Panc1 (cell line): ENCODE data around the gene DLGAP5. TPM values are rescaled to one million over a fixed set of nuclear protein-coding genes. Genes with fewer than 3 reads are reported as not detected.

Source experiments
- ATAC-seq: fragments of 200-7000 bp; cut with Tn5 transposase; 2 replicates; pipeline ENCODE4 v1.9.1; 2020; ENCODE audit warnings: mild to moderate bottlenecking, moderate library complexity
- BruUV-seq: library from RNA; stranded (reverse); fragments of 400-500 nt; replicated peaks from 2 replicates; lab custom pipeline; 2021; lab: Mats Ljungman, UMichigan
- CTCF ChIA-PET: fragments of 300-600 bp; sonication (Branson Sonifier 250); formaldehyde crosslinking; loops from one replicate; lab custom pipeline; 2022; ENCODE audit warnings: antibody characterized with exemption; lab: Charles Lee
- POLR2A ChIA-PET: fragments of 300-600 bp; sonication (Branson Sonifier 250); formaldehyde crosslinking; loops from one replicate; lab custom pipeline; 2022; ENCODE audit warnings: antibody characterized with exemption; lab: Charles Lee
- DNase-seq: peaks from one replicate; pipeline ENCODE4 v3.0.0-alpha.2; 2010; ENCODE audit warnings: low read depth, low spot score
- H3K27ac ChIP-seq: 2 replicates; pipeline ENCODE4 v1.5.1; 2011; ENCODE audit warnings: mild to moderate bottlenecking, low read length, inconsistent platforms
- H3K27me3 ChIP-seq: fragments of 200-500 bp; sonication (Bioruptor generic); 2 replicates; pipeline ENCODE4 v1.6.0; 2014; ENCODE audit warnings: low read length, inconsistent platforms; ENCODE audit not compliant: control insufficient read depth, insufficient read depth
- H3K36me3 ChIP-seq: fragments of 200-500 bp; sonication (Bioruptor generic); 2 replicates; pipeline ENCODE4 v1.5.1; 2014; ENCODE audit warnings: inconsistent platforms, mild to moderate bottlenecking, low read length, moderate library complexity; ENCODE audit not compliant: control insufficient read depth, insufficient read depth
- H3K4me1 ChIP-seq: 2 replicates; pipeline ENCODE4 v1.5.1; 2011; ENCODE audit warnings: inconsistent platforms, mild to moderate bottlenecking, low read length, moderate library complexity; ENCODE audit not compliant: control insufficient read depth, insufficient read depth
- H3K4me3 ChIP-seq, 2 experiments: 2 replicates each; pipeline ENCODE4 v1.5.1; 2011 to 2012; ENCODE audit warnings: low read depth in 2 of 2, low read length in 2 of 2, mild to moderate bottlenecking in 2 of 2, inconsistent platforms in 1 of 2, moderate library complexity in 1 of 2
- H3K9me3 ChIP-seq: fragments of 200-500 bp; sonication (Bioruptor generic); 2 replicates; pipeline ENCODE4 v1.5.1; 2014; ENCODE audit warnings: low read depth, mild to moderate bottlenecking, inconsistent platforms, low read length, moderate library complexity; ENCODE audit not compliant: control insufficient read depth, insufficient read depth
- POLR2AphosphoS5 ChIP-seq: IDR thresholded peaks from 2 replicates; pipeline ENCODE4 v1.6.1; 2012; ENCODE audit warnings: mild to moderate bottlenecking, low read depth, low read length, moderate library complexity
- SIN3A ChIP-seq: IDR thresholded peaks from 2 replicates; pipeline ENCODE4 v1.6.1; 2012; ENCODE audit warnings: low read depth, mild to moderate bottlenecking, low read length, moderate library complexity, borderline replicate concordance; ENCODE audit not compliant: insufficient read depth
- TCF7L2 ChIP-seq: IDR thresholded peaks from 2 replicates; pipeline ENCODE4 v1.6.1; 2011; ENCODE audit warnings: mild to moderate bottlenecking, low read depth, low read length, inconsistent platforms
- in situ Hi-C: cut with HindIII; loops from 2 replicates; pipeline ENCODE4 v1.10.0; 2016; ENCODE audit warnings: low sequenced_read_pairs, low pct_unique_long_range_greater_than_20kb
- intact Hi-C: fragments of 100-400 bp; cut with micrococcal nuclease; formaldehyde crosslinking; loops from one replicate; pipeline ENCODE4 v1.10.0; 2022; ENCODE audit not compliant: unreplicated experiment
- total RNA-seq: library from RNA; stranded (reverse); gene quantifications from one replicate; pipeline ENCODE4 v1.2.1, GENCODE V29; 2021; ENCODE audit not compliant: unreplicated experiment
- TF ChIP-seq, protein P1 (sequence below): fragments of 450-650 bp; IDR thresholded peaks from 2 replicates; pipeline ENCODE4 v1.5.1; 2017; ENCODE audit warnings: mild to moderate bottlenecking
- TF ChIP-seq, protein P2 (sequence below), 2 experiments: IDR thresholded peaks; 2 replicates each; pipeline ENCODE4 v1.6.1; 2011 to 2012; ENCODE audit warnings: low read depth in 2 of 2, control low read depth in 1 of 2, low read length in 1 of 2, mild to moderate bottlenecking in 1 of 2, moderate library complexity in 1 of 2; ENCODE audit not compliant: insufficient read depth in 1 of 2

DLGAP5 gene
- total RNA-seq, 1 experiment from 2014 or later, result 48.7 TPM

DNA sequence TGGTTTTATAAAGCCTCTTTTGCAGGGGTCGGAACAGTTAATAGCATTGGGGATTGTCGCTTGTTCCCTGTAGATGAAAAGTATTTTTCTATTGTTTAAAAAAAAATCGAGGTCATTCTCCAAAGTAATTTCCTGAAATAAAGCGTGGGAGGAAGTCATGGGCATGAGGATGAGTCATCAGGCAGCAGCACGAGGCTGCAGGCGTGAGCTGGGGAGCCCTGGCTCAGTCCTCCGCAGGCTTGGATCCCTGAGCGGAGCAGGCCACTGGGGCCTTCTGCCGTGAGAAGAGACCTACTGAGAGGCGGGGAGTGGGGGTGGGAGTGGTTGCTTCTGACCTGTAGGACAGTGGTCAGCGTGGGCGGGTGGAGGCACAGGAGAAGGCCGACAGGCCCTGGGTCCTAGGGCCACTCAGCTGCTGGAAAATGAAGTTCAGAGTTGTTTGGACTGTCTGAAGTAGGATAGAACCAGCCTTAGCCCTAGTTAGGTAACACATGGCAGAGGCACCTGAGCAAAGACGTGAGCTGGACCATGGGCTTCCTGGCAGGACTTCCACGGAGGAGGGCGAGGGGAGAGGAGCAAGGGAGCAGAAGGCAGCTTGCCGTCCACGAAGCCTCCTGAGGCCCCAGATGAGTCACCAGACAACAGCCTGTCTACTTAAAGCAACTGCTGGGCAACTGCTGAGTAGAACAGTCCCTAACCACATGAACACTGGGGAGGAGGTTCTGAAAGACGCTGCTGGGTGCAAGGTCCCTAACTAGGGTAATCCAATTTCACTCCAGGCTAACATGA lies 83.4 kb downstream of the DLGAP5 start:
- BruUV-seq, result no TSS peak
- H3K4me1 ChIP-seq, result peaks cover 25% of the 10 kb centered on the region
- H3K27me3 ChIP-seq, result no peaks in the 10 kb centered on the region
- CTCF ChIA-PET, result interaction anchor here (0.6 kb wide), 1 partner anchor 16 kb away, joined by 3 read pairs; no protein-coding TSS in a partner anchor
- in situ Hi-C loops (no loop called here), intact Hi-C loops (no loop called here)
- peak overlapping the region; percentile 80 for H3K27ac ChIP-seq
- POLR2A ChIA-PET, result interaction anchor here (0.7 kb wide), 2 partner anchors 9 to 21 kb away, joined by 3 read pairs; partner anchors contain the start of gene LGALS3
- peak; percentile 85 for ATAC-seq
- TF ChIP-seq, protein P1, sequence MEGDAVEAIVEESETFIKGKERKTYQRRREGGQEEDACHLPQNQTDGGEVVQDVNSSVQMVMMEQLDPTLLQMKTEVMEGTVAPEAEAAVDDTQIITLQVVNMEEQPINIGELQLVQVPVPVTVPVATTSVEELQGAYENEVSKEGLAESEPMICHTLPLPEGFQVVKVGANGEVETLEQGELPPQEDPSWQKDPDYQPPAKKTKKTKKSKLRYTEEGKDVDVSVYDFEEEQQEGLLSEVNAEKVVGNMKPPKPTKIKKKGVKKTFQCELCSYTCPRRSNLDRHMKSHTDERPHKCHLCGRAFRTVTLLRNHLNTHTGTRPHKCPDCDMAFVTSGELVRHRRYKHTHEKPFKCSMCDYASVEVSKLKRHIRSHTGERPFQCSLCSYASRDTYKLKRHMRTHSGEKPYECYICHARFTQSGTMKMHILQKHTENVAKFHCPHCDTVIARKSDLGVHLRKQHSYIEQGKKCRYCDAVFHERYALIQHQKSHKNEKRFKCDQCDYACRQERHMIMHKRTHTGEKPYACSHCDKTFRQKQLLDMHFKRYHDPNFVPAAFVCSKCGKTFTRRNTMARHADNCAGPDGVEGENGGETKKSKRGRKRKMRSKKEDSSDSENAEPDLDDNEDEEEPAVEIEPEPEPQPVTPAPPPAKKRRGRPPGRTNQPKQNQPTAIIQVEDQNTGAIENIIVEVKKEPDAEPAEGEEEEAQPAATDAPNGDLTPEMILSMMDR, result no peak
- TF ChIP-seq SIN3A, result no peak
- no peak for TF ChIP-seq TCF7L2
- no peak for TF ChIP-seq POLR2AphosphoS5
- TF ChIP-seq, protein P2, sequence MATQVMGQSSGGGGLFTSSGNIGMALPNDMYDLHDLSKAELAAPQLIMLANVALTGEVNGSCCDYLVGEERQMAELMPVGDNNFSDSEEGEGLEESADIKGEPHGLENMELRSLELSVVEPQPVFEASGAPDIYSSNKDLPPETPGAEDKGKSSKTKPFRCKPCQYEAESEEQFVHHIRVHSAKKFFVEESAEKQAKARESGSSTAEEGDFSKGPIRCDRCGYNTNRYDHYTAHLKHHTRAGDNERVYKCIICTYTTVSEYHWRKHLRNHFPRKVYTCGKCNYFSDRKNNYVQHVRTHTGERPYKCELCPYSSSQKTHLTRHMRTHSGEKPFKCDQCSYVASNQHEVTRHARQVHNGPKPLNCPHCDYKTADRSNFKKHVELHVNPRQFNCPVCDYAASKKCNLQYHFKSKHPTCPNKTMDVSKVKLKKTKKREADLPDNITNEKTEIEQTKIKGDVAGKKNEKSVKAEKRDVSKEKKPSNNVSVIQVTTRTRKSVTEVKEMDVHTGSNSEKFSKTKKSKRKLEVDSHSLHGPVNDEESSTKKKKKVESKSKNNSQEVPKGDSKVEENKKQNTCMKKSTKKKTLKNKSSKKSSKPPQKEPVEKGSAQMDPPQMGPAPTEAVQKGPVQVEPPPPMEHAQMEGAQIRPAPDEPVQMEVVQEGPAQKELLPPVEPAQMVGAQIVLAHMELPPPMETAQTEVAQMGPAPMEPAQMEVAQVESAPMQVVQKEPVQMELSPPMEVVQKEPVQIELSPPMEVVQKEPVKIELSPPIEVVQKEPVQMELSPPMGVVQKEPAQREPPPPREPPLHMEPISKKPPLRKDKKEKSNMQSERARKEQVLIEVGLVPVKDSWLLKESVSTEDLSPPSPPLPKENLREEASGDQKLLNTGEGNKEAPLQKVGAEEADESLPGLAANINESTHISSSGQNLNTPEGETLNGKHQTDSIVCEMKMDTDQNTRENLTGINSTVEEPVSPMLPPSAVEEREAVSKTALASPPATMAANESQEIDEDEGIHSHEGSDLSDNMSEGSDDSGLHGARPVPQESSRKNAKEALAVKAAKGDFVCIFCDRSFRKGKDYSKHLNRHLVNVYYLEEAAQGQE (IDR thresholded peaks at IDR 0.05; ENCODE audit: insufficient read depth in 1 of 2, low read depth in 2 of 2, low read length in 1 of 2), result no peak
- no peak for DNase-seq
- H3K36me3 ChIP-seq, result no peaks in the 10 kb centered on the region
- H3K4me3 ChIP-seq, result no peak overlapping the region
- no peaks in the 10 kb centered on the region for H3K9me3 ChIP-seq

DNA sequence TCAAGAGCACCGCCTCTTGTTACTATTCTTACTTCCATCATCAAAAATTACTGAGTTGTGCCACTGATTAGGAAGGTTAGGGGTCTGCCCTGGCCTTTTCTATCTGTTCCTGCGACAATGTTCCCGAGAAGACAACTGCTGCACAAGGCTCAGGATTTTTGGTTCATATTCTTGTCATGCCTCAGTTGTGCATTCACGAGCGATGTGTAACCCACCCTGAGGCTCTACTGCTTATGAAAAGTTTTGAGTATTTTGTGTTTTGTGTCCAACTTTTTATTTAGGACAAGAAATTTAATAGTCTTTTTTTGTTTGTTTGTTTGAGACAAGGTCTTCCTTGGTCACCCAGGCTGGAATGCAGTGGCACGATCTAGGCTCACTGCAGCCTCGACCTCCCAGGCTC lies 85.4 kb downstream of the DLGAP5 start:
- DNase-seq (no peak), ATAC-seq (no peak)
- intact Hi-C loops, result no loop called here
- no TSS peak for BruUV-seq
- Histone ChIP-seq H3K27me3 (no peaks in the 10 kb centered on the region), H3K9me3 (no peaks in the 10 kb centered on the region), H3K4me1 (peaks cover 40% of the 10 kb centered on the region), H3K36me3 (no peaks in the 10 kb centered on the region), H3K27ac (peak overlapping the region; percentile 66; the same call in 1 of the 2 replicates), H3K4me3 (no peak overlapping the region)
- POLR2A ChIA-PET, result interaction anchor here (0.7 kb wide), 1 partner anchor 23 kb away, joined by 5 read pairs; the partner anchor contains the start of gene LGALS3
- TF ChIP-seq, protein P2 (IDR thresholded peaks at IDR 0.05; ENCODE audit: insufficient read depth in 1 of 2, low read depth in 2 of 2, low read length in 1 of 2), result no peak
- TF ChIP-seq TCF7L2 (no peak), POLR2AphosphoS5 (no peak), SIN3A (no peak)
- TF ChIP-seq, protein P1, result no peak
- CTCF ChIA-PET, result no interaction called here
- in situ Hi-C loops, result no loop called here
